GM12878 (cell line): ENCODE measurements around the gene NEK1. TPM values are rescaled to one million over a fixed set of nuclear protein-coding genes. Genes with fewer than 3 reads are reported as not detected.

Source experiments
- ASH2L ChIP-seq: fragments of 300-600, 200-600 bp; sonication (generic); IDR thresholded peaks from 2 replicates; pipeline ENCODE4 v1.6.1; 2017; ENCODE audit warnings: low read depth, mild to moderate bottlenecking, borderline replicate concordance
- BCL11A ChIP-seq: IDR thresholded peaks from 2 replicates; pipeline ENCODE4 v1.6.1; 2011; ENCODE audit warnings: low read depth, low read length
- EGR1 ChIP-seq, 2 experiments: IDR thresholded peaks; 1 replicate in 1 of 2; 2 replicates in 1 of 2; pipeline ENCODE4 v1.6.1; 2011 to 2012; ENCODE audit warnings: low read depth in 2 of 2, low read length in 2 of 2, borderline replicate concordance in 1 of 2, mild to moderate bottlenecking in 1 of 2, moderate library complexity in 1 of 2
- HDGF ChIP-seq: fragments of 450-650 bp; IDR thresholded peaks from 2 replicates; pipeline ENCODE4 v1.6.1; 2016; ENCODE audit warnings: antibody characterized with exemption
- IKZF2 ChIP-seq, 2 experiments: fragments of 450-650 bp; IDR thresholded peaks; 2 replicates each; pipeline ENCODE4 v1.6.1; 2017; ENCODE audit warnings: mild to moderate bottlenecking in 2 of 2, moderate library complexity in 2 of 2
- LARP7 ChIP-seq: fragments of 450-650 bp; IDR thresholded peaks from 2 replicates; pipeline ENCODE4 v1.6.1; 2017; ENCODE audit warnings: mild to moderate bottlenecking
- NBN ChIP-seq: fragments of 450-650 bp; IDR thresholded peaks from 2 replicates; pipeline ENCODE4 v1.6.1; 2016
- PAX8 ChIP-seq: fragments of 450-650 bp; IDR thresholded peaks from 2 replicates; pipeline ENCODE4 v1.6.1; 2017; ENCODE audit warnings: mild to moderate bottlenecking, moderate library complexity
- PML ChIP-seq: IDR thresholded peaks from 2 replicates; pipeline ENCODE4 v1.6.1; 2012; ENCODE audit warnings: low read length, inconsistent platforms
- SIX5 ChIP-seq: IDR thresholded peaks from 2 replicates; pipeline ENCODE4 v1.6.1; 2011; ENCODE audit warnings: mild to moderate bottlenecking, low read depth, low read length, moderate library complexity; ENCODE audit not compliant: severe bottlenecking
- SP1 ChIP-seq: IDR thresholded peaks from one replicate; pipeline ENCODE4 v1.6.1; 2011; ENCODE audit warnings: low read depth, low read length
- STAT3 ChIP-seq: IDR thresholded peaks from 2 replicates; pipeline ENCODE4 v1.6.1; 2011; ENCODE audit warnings: low read depth, low read length, improper control_type of control experiment
- TAF1 ChIP-seq: IDR thresholded peaks from 2 replicates; pipeline ENCODE4 v1.6.1; 2011; ENCODE audit warnings: mild to moderate bottlenecking, low read depth, low read length, borderline replicate concordance
- WRNIP1 ChIP-seq: IDR thresholded peaks from 2 replicates; pipeline ENCODE4 v1.6.1; 2011; ENCODE audit warnings: low read depth, low read length, improper control_type of control experiment, borderline replicate concordance
- YY1 ChIP-seq: IDR thresholded peaks from 2 replicates; pipeline ENCODE4 v1.6.1; 2011; ENCODE audit warnings: low read depth, mild to moderate bottlenecking, low read length
- ZNF217 ChIP-seq: fragments of 450-650 bp; IDR thresholded peaks from 2 replicates; pipeline ENCODE4 v1.6.1; 2017; ENCODE audit warnings: antibody characterized with exemption, mild to moderate bottlenecking
- ZNF274 ChIP-seq: IDR thresholded peaks from one replicate; pipeline ENCODE4 v1.8.0; 2011; ENCODE audit not compliant: insufficient read length, insufficient read depth
- ZNF384 ChIP-seq: IDR thresholded peaks from 2 replicates; pipeline ENCODE4 v1.6.1; 2012; ENCODE audit warnings: low read depth, mild to moderate bottlenecking, low read length, improper control_type of control experiment, borderline replicate concordance
- ZSCAN29 ChIP-seq: fragments of 450-650 bp; IDR thresholded peaks from 2 replicates; pipeline ENCODE4 v1.6.1; 2017; ENCODE audit warnings: mild to moderate bottlenecking, moderate library complexity
- polyA plus RNA-seq, 11 experiments: library from polyadenylated mRNA; depleted of rRNA in 4 of 11; unstranded in 6 of 11; stranded (reverse) in 5 of 11; fragments of >200 nt; fragmentation: Nextera tagmentation in 4 of 11; fragmentation: Illumina TruSeq in 1 of 11; extraction: Ambion mirVana in 4 of 11; extraction: Trizol in 1 of 11; gene quantifications; 1 replicate in 1 of 11; 2 replicates in 10 of 11; pipeline versions ENCODE4 v1.2.1 to v1.2.3, GENCODE V29; 2011 to 2016; ENCODE audit warnings: inconsistent platforms in 2 of 11, missing spikeins in 2 of 11, low read depth in 1 of 11
- total RNA-seq, 4 experiments: library from RNA; depleted of rRNA in 3 of 4; stranded (reverse); fragments of >200 nt in 3 of 4; fragmentation: Illumina TruSeq in 1 of 4; extraction: Trizol in 1 of 4; gene quantifications; 2 replicates each; pipeline versions ENCODE4 v1.2.1 to v1.2.3, GENCODE V29; 2013 to 2021
- TF ChIP-seq, protein P1 (sequence below): fragments of 450-650 bp; IDR thresholded peaks from 2 replicates; pipeline ENCODE4 v1.6.1; 2017; ENCODE audit warnings: mild to moderate bottlenecking, moderate library complexity
- TF ChIP-seq, protein P2 (sequence below): fragments of 450-650 bp; IDR thresholded peaks from 2 replicates; pipeline ENCODE4 v1.6.1; 2017; ENCODE audit warnings: mild to moderate bottlenecking, low read depth, inconsistent platforms; ENCODE audit not compliant: poor library complexity, severe bottlenecking
- TF ChIP-seq, protein P3 (sequence below): IDR thresholded peaks from 2 replicates; pipeline ENCODE4 v1.6.1; 2012; ENCODE audit warnings: low read depth, low read length, improper control_type of control experiment

The NEK1 gene
- total and polyA plus RNA-seq, 10 of the 15 experiments (the other 5 are each of a cell fraction or from before 2014, with no cell fraction given), result 4.9 to 16.1 (median 7.5) TPM

DNA sequence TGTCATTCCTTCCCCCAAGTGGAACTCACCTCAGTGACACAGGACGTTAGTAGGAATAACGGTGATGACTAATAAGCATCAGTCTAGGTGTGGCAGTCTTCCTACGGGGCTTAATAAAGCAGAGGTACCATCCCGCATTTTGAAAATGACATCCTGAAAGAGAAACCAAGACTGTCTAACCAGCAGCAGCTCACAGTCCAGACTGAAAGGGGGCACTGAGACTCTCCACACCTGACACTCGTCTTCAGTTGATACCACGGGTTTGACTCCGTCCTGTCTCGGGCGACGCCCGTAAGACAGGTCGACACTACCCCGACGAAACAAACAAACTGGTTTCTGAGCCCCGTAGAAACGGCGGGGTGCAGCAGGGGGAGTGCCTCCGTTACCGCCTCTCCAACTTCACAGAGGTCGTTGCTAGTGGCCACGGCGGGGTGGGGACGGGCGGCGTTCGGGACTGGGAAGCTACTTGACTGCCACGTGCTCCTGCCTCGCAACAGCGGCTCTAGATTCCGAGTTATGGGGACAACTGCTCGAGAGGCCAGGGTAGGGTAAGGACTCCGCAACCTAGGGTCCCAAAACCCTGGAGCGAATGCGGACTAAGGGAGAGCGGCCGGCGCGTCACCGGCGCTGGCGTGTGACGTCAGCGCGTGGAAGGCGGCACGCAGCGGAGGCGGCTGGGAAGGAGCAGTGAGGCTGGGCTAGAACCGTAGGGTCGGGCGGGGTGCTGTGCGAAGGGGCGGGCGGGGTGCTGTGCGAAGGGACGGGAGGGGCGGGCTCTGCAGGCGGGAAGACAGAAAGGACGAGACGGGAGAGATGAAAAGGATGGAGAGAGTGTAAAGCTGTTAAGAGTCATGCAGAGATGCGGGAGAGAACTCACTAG lies at the start of gene NEK1 (continued):
- TF ChIP-seq, protein P1, sequence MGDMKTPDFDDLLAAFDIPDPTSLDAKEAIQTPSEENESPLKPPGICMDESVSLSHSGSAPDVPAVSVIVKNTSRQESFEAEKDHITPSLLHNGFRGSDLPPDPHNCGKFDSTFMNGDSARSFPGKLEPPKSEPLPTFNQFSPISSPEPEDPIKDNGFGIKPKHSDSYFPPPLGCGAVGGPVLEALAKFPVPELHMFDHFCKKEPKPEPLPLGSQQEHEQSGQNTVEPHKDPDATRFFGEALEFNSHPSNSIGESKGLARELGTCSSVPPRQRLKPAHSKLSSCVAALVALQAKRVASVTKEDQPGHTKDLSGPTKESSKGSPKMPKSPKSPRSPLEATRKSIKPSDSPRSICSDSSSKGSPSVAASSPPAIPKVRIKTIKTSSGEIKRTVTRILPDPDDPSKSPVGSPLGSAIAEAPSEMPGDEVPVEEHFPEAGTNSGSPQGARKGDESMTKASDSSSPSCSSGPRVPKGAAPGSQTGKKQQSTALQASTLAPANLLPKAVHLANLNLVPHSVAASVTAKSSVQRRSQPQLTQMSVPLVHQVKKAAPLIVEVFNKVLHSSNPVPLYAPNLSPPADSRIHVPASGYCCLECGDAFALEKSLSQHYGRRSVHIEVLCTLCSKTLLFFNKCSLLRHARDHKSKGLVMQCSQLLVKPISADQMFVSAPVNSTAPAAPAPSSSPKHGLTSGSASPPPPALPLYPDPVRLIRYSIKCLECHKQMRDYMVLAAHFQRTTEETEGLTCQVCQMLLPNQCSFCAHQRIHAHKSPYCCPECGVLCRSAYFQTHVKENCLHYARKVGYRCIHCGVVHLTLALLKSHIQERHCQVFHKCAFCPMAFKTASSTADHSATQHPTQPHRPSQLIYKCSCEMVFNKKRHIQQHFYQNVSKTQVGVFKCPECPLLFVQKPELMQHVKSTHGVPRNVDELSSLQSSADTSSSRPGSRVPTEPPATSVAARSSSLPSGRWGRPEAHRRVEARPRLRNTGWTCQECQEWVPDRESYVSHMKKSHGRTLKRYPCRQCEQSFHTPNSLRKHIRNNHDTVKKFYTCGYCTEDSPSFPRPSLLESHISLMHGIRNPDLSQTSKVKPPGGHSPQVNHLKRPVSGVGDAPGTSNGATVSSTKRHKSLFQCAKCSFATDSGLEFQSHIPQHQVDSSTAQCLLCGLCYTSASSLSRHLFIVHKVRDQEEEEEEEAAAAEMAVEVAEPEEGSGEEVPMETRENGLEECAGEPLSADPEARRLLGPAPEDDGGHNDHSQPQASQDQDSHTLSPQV, result no peak
- TF ChIP-seq WRNIP1 (no peak), ZSCAN29 (peak; percentile 75), ZNF274 (no peak), PAX8 (no peak), PML (peak; percentile 94), STAT3 (no peak), SP1 (no peak), BCL11A (no peak), ZNF384 (0 out of 2 replicates have a peak, but pooled peaks have one; percentile 6), EGR1 (IDR thresholded peaks at IDR 0.05; ENCODE audit: borderline replicate concordance in 1 of 2, low read depth in 2 of 2, low read length in 2 of 2) (peak; percentile 68 to 74; a peak in 2 of 3 replicates), IKZF2 (IDR thresholded peaks at IDR 0.05) (peak in 1 of 2 experiments; percentile 52; a peak in 2 of 4 replicates), HDGF (peak; percentile 77; the same call in 1 of the 2 replicates), ZNF217 (no peak), SIX5 (no peak), NBN (peak; percentile 97; the same call in 1 of the 2 replicates), ASH2L (peak; percentile 99; the same call in 1 of the 2 replicates), YY1 (0 out of 2 replicates have a peak, but pooled peaks have one; percentile 34), TAF1 (peak; percentile 34; the same call in 1 of the 2 replicates), LARP7 (peak; percentile 90; the same call in 1 of the 2 replicates)
- TF ChIP-seq, protein P2, sequence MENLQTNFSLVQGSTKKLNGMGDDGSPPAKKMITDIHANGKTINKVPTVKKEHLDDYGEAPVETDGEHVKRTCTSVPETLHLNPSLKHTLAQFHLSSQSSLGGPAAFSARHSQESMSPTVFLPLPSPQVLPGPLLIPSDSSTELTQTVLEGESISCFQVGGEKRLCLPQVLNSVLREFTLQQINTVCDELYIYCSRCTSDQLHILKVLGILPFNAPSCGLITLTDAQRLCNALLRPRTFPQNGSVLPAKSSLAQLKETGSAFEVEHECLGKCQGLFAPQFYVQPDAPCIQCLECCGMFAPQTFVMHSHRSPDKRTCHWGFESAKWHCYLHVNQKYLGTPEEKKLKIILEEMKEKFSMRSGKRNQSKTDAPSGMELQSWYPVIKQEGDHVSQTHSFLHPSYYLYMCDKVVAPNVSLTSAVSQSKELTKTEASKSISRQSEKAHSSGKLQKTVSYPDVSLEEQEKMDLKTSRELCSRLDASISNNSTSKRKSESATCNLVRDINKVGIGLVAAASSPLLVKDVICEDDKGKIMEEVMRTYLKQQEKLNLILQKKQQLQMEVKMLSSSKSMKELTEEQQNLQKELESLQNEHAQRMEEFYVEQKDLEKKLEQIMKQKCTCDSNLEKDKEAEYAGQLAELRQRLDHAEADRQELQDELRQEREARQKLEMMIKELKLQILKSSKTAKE, result peak; percentile 27
- TF ChIP-seq, protein P3, sequence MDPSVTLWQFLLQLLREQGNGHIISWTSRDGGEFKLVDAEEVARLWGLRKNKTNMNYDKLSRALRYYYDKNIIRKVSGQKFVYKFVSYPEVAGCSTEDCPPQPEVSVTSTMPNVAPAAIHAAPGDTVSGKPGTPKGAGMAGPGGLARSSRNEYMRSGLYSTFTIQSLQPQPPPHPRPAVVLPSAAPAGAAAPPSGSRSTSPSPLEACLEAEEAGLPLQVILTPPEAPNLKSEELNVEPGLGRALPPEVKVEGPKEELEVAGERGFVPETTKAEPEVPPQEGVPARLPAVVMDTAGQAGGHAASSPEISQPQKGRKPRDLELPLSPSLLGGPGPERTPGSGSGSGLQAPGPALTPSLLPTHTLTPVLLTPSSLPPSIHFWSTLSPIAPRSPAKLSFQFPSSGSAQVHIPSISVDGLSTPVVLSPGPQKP, result no peak
